Renal cortical epithelial cell (primary cell): ENCODE results near the gene OSBPL2. TPM values are rescaled to one million over a fixed set of nuclear protein-coding genes. Genes with fewer than 3 reads are reported as not detected.

Source experiments
- DNase-seq: peaks from one replicate; pipeline ENCODE4 v3.0.0-alpha.2; 2011; ENCODE audit warnings: low read depth
- total RNA-seq: library from RNA; depleted of rRNA; stranded (reverse); fragments of >200 nt; gene quantifications from 2 replicates; pipeline ENCODE4 v1.2.3, GENCODE V29; 2014

Gene OSBPL2
- total RNA-seq, 1 donor from 2014 or later: 41.9 TPM

DNA sequence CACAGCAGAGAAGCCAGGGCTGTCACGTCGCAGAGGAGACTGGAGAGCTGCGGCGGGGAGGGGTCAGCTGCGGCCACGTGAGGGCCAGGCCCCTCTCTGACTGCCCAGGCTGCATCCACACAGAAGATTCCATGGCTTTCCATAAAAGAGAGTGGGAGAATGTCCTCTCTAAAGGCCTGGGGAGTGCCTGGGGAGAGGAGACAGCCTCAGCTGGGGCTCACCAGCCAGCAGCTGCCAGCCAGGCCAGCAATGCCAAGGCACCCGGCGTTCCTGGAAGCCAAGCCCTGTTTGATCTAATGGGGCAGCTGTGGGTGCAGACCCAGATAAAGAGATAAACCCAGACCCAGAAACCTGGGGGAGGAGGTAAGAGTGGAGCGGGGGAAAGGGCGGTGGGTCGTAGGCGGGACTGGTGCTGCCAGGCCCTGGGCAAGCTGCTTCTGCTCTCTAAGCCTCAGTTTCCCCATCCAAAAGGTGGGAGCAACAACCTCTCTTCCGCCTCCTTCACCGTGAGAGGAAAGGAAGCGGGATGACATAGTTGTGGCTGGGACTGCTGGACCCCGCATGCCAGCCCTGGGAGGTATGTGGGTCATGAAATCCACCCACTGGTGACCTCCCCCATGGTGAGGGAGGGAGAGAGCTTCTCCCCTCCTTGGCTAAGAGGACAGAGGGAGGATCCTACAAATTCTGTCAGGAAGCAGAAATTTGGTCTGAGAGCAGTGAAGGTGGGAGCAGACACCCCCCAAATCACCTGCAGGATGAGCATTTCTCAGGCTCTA, 3.1 kb upstream of the OSBPL2 start:
- DNase-seq: no peak

DNA sequence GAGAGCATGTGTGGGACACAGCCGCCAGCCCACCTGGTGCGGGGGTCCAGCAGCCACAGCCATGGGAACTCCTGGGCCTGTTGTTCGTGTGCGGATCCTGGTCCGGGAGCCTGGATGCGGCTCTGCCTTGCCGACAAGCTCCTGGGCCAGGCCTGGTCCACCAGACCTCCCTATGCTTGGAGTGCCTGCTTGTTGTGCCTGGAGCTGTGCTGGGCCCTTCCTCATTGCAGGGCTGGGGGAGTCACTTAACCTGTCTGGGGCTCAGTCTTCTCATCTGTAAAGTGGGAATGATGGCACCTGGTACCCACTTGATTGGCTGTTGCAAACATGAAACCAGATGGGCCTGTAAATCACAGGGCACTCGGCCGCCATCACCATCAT, 2.6 kb upstream of the OSBPL2 start:
- no peak for DNase-seq

GRCh38 chr20:62236200-62236599, 2.1 kb upstream of the OSBPL2 start:
- no peak for DNase-seq

- no peak for DNase-seq
Observed at GRCh38 chr20:62236766-62237513, 1.4 kb upstream of the OSBPL2 start.

GRCh38 chr20:62237514-62237800, 864 bp upstream of the OSBPL2 start:
- no peak for DNase-seq

- DNase-seq: no peak
Observed at GRCh38 chr20:62238569-62239277, 402 bp downstream of the OSBPL2 start.

DNA sequence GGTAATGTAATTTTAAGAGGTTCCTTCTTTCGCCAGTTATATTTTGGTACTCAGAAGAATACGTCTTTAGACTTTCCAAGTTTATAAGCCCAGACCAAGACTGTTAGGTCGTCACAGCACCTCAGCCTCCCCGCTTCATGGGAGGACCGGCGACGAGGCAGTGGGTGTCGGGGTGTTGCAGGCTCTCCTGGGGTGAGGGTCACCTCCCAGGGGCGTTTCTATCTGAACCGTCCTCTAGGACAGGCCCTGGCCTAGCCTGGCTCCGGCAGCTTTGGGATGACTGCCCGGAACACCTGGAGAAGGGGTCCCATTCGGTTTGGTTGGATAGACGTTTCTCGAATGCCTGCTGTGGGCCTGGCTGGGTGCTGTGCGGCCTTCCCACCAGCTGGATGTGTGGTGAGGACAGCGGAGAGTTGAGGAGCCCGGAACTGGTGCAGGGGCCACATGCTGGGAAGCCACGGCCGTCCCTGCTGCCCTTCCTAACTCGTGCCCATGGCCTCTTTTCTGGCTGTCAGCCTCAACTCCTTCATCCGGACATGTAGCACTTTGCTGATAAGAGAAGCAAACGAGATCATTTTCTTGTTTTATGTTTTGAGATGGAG, 1.1 kb downstream of the OSBPL2 start:
- no peak for DNase-seq

- no peak for DNase-seq
Observed at GRCh38 chr20:62240020-62240685, 1.8 kb downstream of the OSBPL2 start.

DNA sequence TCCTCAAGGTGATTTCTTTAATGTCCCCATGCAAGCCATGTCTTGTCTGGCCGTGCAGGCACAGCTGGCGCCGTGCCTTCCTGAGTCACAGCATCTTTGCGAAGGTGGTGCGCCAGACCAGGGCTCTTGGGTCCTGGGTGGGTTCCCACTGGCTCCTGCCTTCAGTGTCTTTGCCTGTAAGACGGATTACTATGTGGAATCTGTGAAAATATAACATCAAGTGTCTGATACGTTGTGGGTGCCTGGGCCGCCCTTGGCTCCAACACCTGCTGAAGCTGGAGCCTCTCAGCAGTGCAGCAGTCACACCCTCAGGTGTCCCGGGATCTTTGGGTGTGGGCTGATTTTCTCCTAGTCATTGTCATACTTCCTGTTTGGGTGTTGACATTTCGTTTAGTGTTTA, 3.2 kb downstream of the OSBPL2 start:
- DNase-seq: no peak

DNA sequence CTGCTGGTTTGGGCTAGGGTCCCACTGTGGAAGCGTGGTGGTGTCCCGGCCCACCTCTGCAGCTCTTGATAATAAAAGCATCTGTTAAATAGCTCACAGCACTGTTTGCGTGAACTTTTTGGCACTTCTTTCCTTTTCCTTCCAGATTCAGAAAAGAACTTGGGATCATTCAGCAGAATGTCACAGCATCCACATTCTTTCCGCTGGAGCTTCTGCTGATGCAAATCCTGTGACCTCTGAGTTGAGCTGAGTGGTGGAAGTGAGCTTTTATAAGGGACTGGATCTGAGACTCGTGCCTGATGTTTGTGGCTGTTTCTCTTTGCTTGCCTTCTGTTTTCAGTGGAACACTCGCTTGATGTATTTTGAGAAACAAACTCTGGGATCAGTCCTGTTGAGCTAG, 3.9 kb downstream of the OSBPL2 start:
- DNase-seq: no peak

GRCh38 chr20:62243106-62243505, 4.8 kb downstream of the OSBPL2 start:
- no peak for DNase-seq

DNA sequence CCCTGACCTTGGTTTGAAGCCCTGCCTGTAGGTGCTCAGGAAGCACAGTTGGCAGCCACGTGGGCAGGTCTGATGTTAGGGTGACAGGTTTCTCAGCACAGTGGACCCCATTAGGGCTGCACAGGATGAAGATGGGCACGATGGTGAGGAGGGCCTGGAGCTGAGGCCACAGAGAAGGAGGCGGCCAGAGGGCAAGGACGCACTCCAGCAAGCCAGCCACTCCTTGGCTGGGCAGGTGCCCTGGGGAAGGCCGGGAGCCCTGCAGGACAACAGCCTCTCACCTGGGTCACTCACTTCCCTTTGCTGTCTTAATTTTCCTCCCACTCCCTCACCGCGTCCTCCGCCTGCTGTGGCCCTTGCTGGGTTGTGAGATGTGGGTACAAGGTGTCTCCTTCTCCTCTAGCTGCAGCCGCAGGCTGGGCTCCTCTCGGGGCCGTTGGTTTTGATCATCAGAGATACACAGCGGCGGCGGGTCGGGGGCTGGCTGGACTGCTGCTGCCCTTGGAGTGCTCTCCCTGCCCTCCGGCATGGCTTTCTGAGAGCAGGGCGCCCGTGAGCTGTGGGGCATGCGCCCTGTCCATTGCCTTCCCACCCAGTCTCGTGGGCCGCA, 5.7 kb downstream of the OSBPL2 start:
- no peak for DNase-seq

- no peak for DNase-seq
Observed at GRCh38 chr20:62244644-62245108, 6.4 kb downstream of the OSBPL2 start.

- DNase-seq: no peak
Observed at GRCh38 chr20:62245911-62246280, 7.6 kb downstream of the OSBPL2 start.

GRCh38 chr20:62246431-62246830, 8.1 kb downstream of the OSBPL2 start:
- no peak for DNase-seq

- DNase-seq: no peak
Observed at GRCh38 chr20:62246872-62247652, 8.7 kb downstream of the OSBPL2 start.

DNA sequence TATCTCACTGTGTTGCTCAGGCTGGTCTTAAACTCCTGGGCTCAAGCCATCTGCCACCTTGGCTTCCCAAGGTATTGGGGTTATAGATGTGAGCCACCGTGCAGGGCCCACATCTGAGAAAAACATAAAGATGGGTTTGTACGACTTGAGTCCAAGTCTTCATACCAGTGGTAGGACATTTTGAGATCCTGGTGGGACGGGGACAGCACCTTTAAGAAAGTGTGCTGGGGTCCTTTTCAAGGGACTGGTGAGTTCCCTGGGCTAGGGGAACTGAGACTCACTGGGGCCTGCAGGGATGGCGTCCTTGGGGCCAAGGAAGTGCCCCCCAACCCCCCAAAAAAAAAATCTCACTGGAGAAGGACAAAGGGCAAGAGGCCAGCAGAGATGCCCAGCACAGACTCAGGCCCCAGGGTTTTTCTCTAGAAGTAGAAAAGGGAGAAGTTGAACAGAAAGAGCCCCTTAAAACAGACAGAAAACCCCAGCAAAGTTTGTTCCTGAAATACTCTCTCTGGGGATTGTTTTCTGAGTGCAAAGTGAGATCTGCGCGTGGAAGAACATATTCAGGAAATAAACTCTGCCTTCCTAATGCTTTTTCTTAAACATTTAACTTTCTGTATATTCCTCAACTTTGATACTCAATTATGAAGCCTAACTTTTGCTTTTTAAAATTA, 10.7 kb downstream of the OSBPL2 start:
- no peak for DNase-seq

- peak; percentile 40 for DNase-seq
Observed at GRCh38 chr20:62252342-62252966, 14.1 kb downstream of the OSBPL2 start.

DNA sequence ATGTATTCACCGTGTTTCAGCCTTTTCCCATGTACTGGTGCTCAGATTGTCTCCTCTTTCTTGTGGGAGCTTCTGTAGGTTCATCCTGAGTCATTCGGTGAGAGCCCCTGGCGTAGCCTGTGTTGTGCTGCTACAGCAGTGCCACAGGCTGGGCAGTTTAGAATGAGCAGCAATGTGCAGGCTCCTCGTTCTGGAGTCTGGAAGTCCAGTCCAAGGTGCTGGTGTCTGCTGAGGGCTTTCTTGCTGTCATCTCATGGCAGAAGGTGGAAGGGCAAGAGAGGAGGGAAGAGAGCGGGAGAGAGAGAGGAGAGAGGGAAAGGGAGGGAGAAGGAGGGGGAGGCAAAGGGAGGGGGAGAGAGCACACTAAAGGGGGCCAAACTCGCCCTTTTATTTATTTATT, 15.1 kb downstream of the OSBPL2 start:
- DNase-seq: no peak
